A549 (cell line): ENCODE results near the gene CCDC116. TPM values are rescaled to one million over a fixed set of nuclear protein-coding genes. Genes with fewer than 3 reads are reported as not detected.

Experiments used
- ATAC-seq, 2 experiments: fragments of 200-7000 bp in 1 of 2; fragments of >200 bp in 1 of 2; cut with Nextera tagmentation in 1 of 2; cut with Tn5 transposase in 1 of 2; 3 replicates each; pipeline versions ENCODE4 v1.8.0 to v1.9.1; 2018 to 2020; ENCODE audit warnings: mild to moderate bottlenecking in 1 of 2, moderate library complexity in 1 of 2
- CTCF ChIA-PET: fragments of 300-600 bp; sonication (Branson Sonifier 250); formaldehyde crosslinking; extraction: SDS; loops from one replicate; lab custom pipeline; 2021; ENCODE audit warnings: antibody characterized with exemption, inconsistent platforms; lab: Yijun Ruan, JAX
- POLR2A ChIA-PET: fragments of 350-600 bp; formaldehyde crosslinking; extraction: SDS; loops from one replicate; lab custom pipeline; 2021; ENCODE audit warnings: antibody characterized with exemption, inconsistent platforms; lab: Yijun Ruan, JAX
- DNase-seq, 2 experiments: peaks; one replicate each; pipeline versions ENCODE4 v3.0.0 to v3.0.0-alpha.2; 2011 to 2016; ENCODE audit warnings: low read depth in 1 of 2, low spot score in 1 of 2
- FAIRE-seq: peaks from 2 replicates; lab custom pipeline; 2011; peaks lifted over from hg19 to GRCh38; lab: Jason Lieb, UNC
- H3K27ac ChIP-seq, 2 experiments: fragments of >200 bp; sonication (Bioruptor Twin); formaldehyde crosslinking; 3 replicates each; pipeline ENCODE4 v1.5.1; 2016 to 2017
- H3K4me1 ChIP-seq: fragments of >200 bp; sonication (Bioruptor Twin); formaldehyde crosslinking; 3 replicates; pipeline ENCODE4 v1.6.1; 2016
- H3K4me2 ChIP-seq: fragments of >200 bp; sonication (Bioruptor Twin); formaldehyde crosslinking; 3 replicates; pipeline ENCODE4 v1.6.1; 2016
- H3K4me3 ChIP-seq: fragments of >200 bp; sonication (Bioruptor Twin); formaldehyde crosslinking; 3 replicates; pipeline ENCODE4 v1.5.1; 2016
- H3K9me3 ChIP-seq: fragments of >200 bp; sonication (Bioruptor Twin); formaldehyde crosslinking; 3 replicates; pipeline ENCODE4 v1.6.1; 2016
- BHLHE40 ChIP-seq: IDR thresholded peaks from 2 replicates; pipeline ENCODE4 v1.6.1; 2012; ENCODE audit warnings: low read depth, low read length, inconsistent platforms
- E2F6 ChIP-seq: IDR thresholded peaks from 2 replicates; pipeline ENCODE4 v1.6.1; 2012; ENCODE audit warnings: low read depth, borderline replicate concordance
- FOSL2 ChIP-seq, 2 experiments: fragments of 450-650 bp in 1 of 2; fragments of >200 bp in 1 of 2; sonication (Bioruptor Twin) in 1 of 2; formaldehyde crosslinking; IDR thresholded peaks; 2 replicates each; pipeline versions ENCODE4 v1.5.0 to v1.6.1; 2016 to 2020; ENCODE audit warnings: mild to moderate bottlenecking in 1 of 2, moderate library complexity in 1 of 2
- HDAC2 ChIP-seq: fragments of 200-600 bp; sonication (generic); IDR thresholded peaks from 2 replicates; pipeline ENCODE4 v1.6.1; 2016
- HES2 ChIP-seq: fragments of >200 bp; sonication (Bioruptor Twin); formaldehyde crosslinking; IDR thresholded peaks from 2 replicates; pipeline ENCODE4 v1.6.1; 2016
- HOXA7 ChIP-seq: fragments of 250-450 bp; sonication (Bioruptor Pico); IDR thresholded peaks from 2 replicates; pipeline ENCODE4 v1.5.0; 2020; ENCODE audit warnings: mild to moderate bottlenecking, moderate library complexity
- HOXB13 ChIP-seq: fragments of 250-450 bp; sonication (Bioruptor Pico); IDR thresholded peaks from 2 replicates; pipeline ENCODE4 v1.5.0; 2020; ENCODE audit warnings: low read depth, mild to moderate bottlenecking, moderate library complexity
- MYC ChIP-seq: IDR thresholded peaks from 2 replicates; pipeline ENCODE4 v1.6.1; 2012; ENCODE audit warnings: mild to moderate bottlenecking, inconsistent platforms, low read length, improper control_type of control experiment, borderline replicate concordance
- NFE2L2 ChIP-seq: fragments of 150-350 bp; conservative IDR thresholded peaks from 2 replicates; pipeline ENCODE4 v1.6.1; 2014; ENCODE audit warnings: low read length
- POLR2AphosphoS2 ChIP-seq: conservative IDR thresholded peaks from 2 replicates; pipeline ENCODE4 v1.6.1; 2012; ENCODE audit warnings: low read length, improper control_type of control experiment, inconsistent platforms
- RCOR1 ChIP-seq: fragments of 150-350 bp; IDR thresholded peaks from 2 replicates; pipeline ENCODE4 v1.6.1; 2014; ENCODE audit warnings: antibody characterized with exemption, low read length, low read depth
- USF2 ChIP-seq: fragments of 450-650 bp; IDR thresholded peaks from 2 replicates; pipeline ENCODE4 v1.6.1; 2014; ENCODE audit warnings: antibody characterized with exemption
- ZC3H11A ChIP-seq: fragments of 450-650 bp; IDR thresholded peaks from 2 replicates; pipeline ENCODE4 v1.6.1; 2014; ENCODE audit warnings: antibody characterized with exemption, mild to moderate bottlenecking
- WGBS: methylation state at CpG from one replicate; pipeline ENCODE4 v1.1.6; 2017; ENCODE audit errors: missing lambda C conversion rate; 5-methylcytosine and 5-hydroxymethylcytosine counted together
- polyA minus RNA-seq: library from RNA; depleted of rRNA, polyadenylated mRNA; stranded (reverse); fragments of >200 nt; gene quantifications from 2 replicates; pipeline ENCODE4 v1.2.3, GENCODE V29; 2011; rRNA and poly(A)+ RNA removed
- polyA plus RNA-seq, 4 experiments: library from polyadenylated mRNA; depleted of rRNA in 3 of 4; stranded (reverse); fragments of >200 nt; fragmentation: RNase III in 1 of 4; extraction: RNeasy Plus Mini Kit Qiagen cat#74134 plus additional on column Dnase treatment in 1 of 4; gene quantifications; 2 replicates in 3 of 4; 3 replicates in 1 of 4; pipeline ENCODE4 v1.2.3, GENCODE V29; 2011 to 2017

CCDC116 gene
- polyA plus RNA-seq (2011; rRNA removed) (0.05 TPM in 1 of 2 replicates, not detected in the other), polyA plus RNA-seq (2017; fragmentation: RNase III; extraction: RNeasy Plus Mini Kit Qiagen cat#74134 plus additional on column Dnase treatment) (0.04 to 0.06 TPM in 2 of 3 replicates, not detected in the other), polyA minus RNA-seq (not detected in 2 replicates)
- polyA plus RNA-seq (2012; cell fraction: cytosol; rRNA removed) = 0.04 and 0.10 TPM in 2 replicates
- polyA plus RNA-seq (2012; cell fraction: nucleus; rRNA removed) = 0.72 and 1.0 TPM in 2 replicates

GRCh38 chr22:21632237-21632895, at the start of gene CCDC116:
CCDC116 (plus strand) TSS chr22:21632760; CDS start chr22:21633182, 422 bp downstream.
- FAIRE-seq = no peak
- Histone ChIP-seq H3K9me3 (no peaks in the 10 kb centered on the region), H3K4me3 (no peak within 1 kb of the TSS), H3K4me1 (peaks cover 9% of the 10 kb centered on the region; the same call in 1 of the 3 replicates), H3K4me2 (no peak within 1 kb of the TSS), H3K27ac (no peak within 1 kb of the TSS)
- no peak; a peak in 1 of 6 replicates for ATAC-seq
- peak in 1 of 2 experiments; percentile 31 for DNase-seq
- ChIA-PET POLR2A (no interaction called here), CTCF (interaction anchor here (1.2 to 9.7 kb wide), 2 partner anchors 9 to 14 kb away, joined by 3 to 133 read pairs; partner anchors contain the start of gene SDF2L1)
- WGBS = 87% methylated on average over 22 of the region's 27 CpGs
- TF ChIP-seq E2F6 (no peak), USF2 (no peak), HOXB13 (no peak)

GRCh38 chr22:21582801-21583740, 49.5 kb upstream of the CCDC116 start:
- TF ChIP-seq POLR2AphosphoS2 (no peak), RCOR1 (no peak), FOSL2 (IDR thresholded peaks at IDR 0.05) (no peak), FOSL2 (CRISPR knock-in tag; IDR thresholded peaks at IDR 0.05) (no peak), ZC3H11A (no peak), BHLHE40 (no peak)
- POLR2A ChIA-PET = no interaction called here
- 90% methylated on average over 10 of the region's 10 CpGs for WGBS
- no peak for ATAC-seq
- DNase-seq = no peak
- H3K4me1 ChIP-seq = peaks cover 6% of the 10 kb centered on the region; the same call in 1 of the 3 replicates
- FAIRE-seq = no peak
- CTCF ChIA-PET = interaction anchor here (1.1 to 2.1 kb wide), 2 partner anchors 14 to 46 kb away, joined by 3 to 6 read pairs; partner anchors contain the start of gene YDJC
- H3K4me2 ChIP-seq = no peak overlapping the region
- H3K4me3 ChIP-seq = no peak overlapping the region
- no peaks in the 10 kb centered on the region for H3K9me3 ChIP-seq
- H3K27ac ChIP-seq = peak overlapping the region in 1 of 2 experiments; percentile 58; a peak in 2 of 6 replicates

GRCh38 chr22:21585389-21585788, 47.2 kb upstream of the CCDC116 start:
- 73% methylated on average over 2 of the region's 2 CpGs for WGBS

More at GRCh38 chr22:21585389-21585788, 47.2 kb upstream of the CCDC116 start:
- no peaks in the 10 kb centered on the region for H3K4me1 ChIP-seq
- DNase-seq = no peak
- POLR2A ChIA-PET = interaction anchor here (1.0 kb wide), 1 partner anchor 44 kb away, joined by 3 read pairs; no protein-coding TSS in a partner anchor
- CTCF ChIA-PET = interaction anchor here (0.9 kb wide), 1 partner anchor 11 kb away, joined by 3 read pairs; no protein-coding TSS in a partner anchor
- no peak overlapping the region for H3K4me3 ChIP-seq
- TF ChIP-seq HOXA7 (no peak), HDAC2 (no peak), HES2 (no peak), NFE2L2 (no peak), MYC (no peak)
- TF ChIP-seq, all 56 proteins: peak for 0
- ATAC-seq (no peak), FAIRE-seq (no peak)
- Histone ChIP-seq H3K4me2 (no peak overlapping the region), H3K27ac (no peak overlapping the region), H3K9me3 (no peaks in the 10 kb centered on the region)
